ENCODE data around the gene FOSL2. TPM values are rescaled to one million over a fixed set of nuclear protein-coding genes. Genes with fewer than 3 reads are reported as not detected.

FOSL2 gene
- total RNA-seq, 1 donor from 2014 or later = 10.4 TPM

GRCh38 chr2:28445448-28446258 is 53.0 kb downstream of the FOSL2 start:
- Histone ChIP-seq H3K27me3 (ENCODE audit: control insufficient read depth in 3 of 3, insufficient read depth in 3 of 3, low read length in 3 of 3) (no peaks in the 10 kb centered on the region), H3K9me3 (ENCODE audit: control insufficient read depth in 3 of 3, low read length in 3 of 3) (no peaks in the 10 kb centered on the region), H3K4me1 (ENCODE audit: control insufficient read depth in 3 of 3, insufficient read depth in 3 of 3, low read length in 3 of 3) (peaks cover 2 to 9% (median 6%) of the 10 kb centered on the region in 3 donors), H3K36me3 (ENCODE audit: control insufficient read depth in 3 of 3, insufficient read depth in 3 of 3, low read length in 3 of 3) (no peaks in the 10 kb centered on the region), H3K9ac (ENCODE audit: low read depth in 1 of 3, low read length in 3 of 3) (no peak overlapping the region), H3K4me3 (ENCODE audit: low read length in 3 of 3) (no peak overlapping the region), H3K27ac (ENCODE audit: low read depth, low read length) (no peak overlapping the region)

- Histone ChIP-seq H3K27me3 (ENCODE audit: control insufficient read depth in 3 of 3, insufficient read depth in 3 of 3, low read length in 3 of 3) (no peaks in the 10 kb centered on the region), H3K9ac (ENCODE audit: low read depth in 1 of 3, low read length in 3 of 3) (no peak overlapping the region), H3K4me1 (ENCODE audit: control insufficient read depth in 3 of 3, insufficient read depth in 3 of 3, low read length in 3 of 3) (peaks cover 2 to 9% (median 6%) of the 10 kb centered on the region in 3 donors), H3K27ac (ENCODE audit: low read depth, low read length) (no peak overlapping the region), H3K4me3 (ENCODE audit: low read length in 3 of 3) (no peak overlapping the region), H3K9me3 (ENCODE audit: control insufficient read depth in 3 of 3, low read length in 3 of 3) (no peaks in the 10 kb centered on the region), H3K36me3 (ENCODE audit: control insufficient read depth in 3 of 3, insufficient read depth in 3 of 3, low read length in 3 of 3) (no peaks in the 10 kb centered on the region)
These were observed 53.9 kb downstream of the FOSL2 start for GRCh38 chr2:28446531-28446930.

GRCh38 chr2:28447086-28447485 is 54.4 kb downstream of the FOSL2 start:
- no peak overlapping the region for H3K9ac ChIP-seq (ENCODE audit: low read depth in 1 of 3, low read length in 3 of 3)
- no peak overlapping the region for H3K4me3 ChIP-seq (ENCODE audit: low read length in 3 of 3)
- no peak overlapping the region for H3K27ac ChIP-seq (ENCODE audit: low read depth, low read length)
- H3K4me1 ChIP-seq (ENCODE audit: control insufficient read depth in 3 of 3, insufficient read depth in 3 of 3, low read length in 3 of 3) = peaks cover 2 to 9% (median 6%) of the 10 kb centered on the region in 3 donors
- no peaks in the 10 kb centered on the region for H3K36me3 ChIP-seq (ENCODE audit: control insufficient read depth in 3 of 3, insufficient read depth in 3 of 3, low read length in 3 of 3)
- no peaks in the 10 kb centered on the region for H3K9me3 ChIP-seq (ENCODE audit: control insufficient read depth in 3 of 3, low read length in 3 of 3)
- H3K27me3 ChIP-seq (ENCODE audit: control insufficient read depth in 3 of 3, insufficient read depth in 3 of 3, low read length in 3 of 3) = no peaks in the 10 kb centered on the region

- Histone ChIP-seq H3K36me3 (ENCODE audit: control insufficient read depth in 3 of 3, insufficient read depth in 3 of 3, low read length in 3 of 3) (no peaks in the 10 kb centered on the region), H3K27ac (ENCODE audit: low read depth, low read length) (peak overlapping the region; percentile 11), H3K9me3 (ENCODE audit: control insufficient read depth in 3 of 3, low read length in 3 of 3) (no peaks in the 10 kb centered on the region), H3K4me3 (ENCODE audit: low read length in 3 of 3) (no peak overlapping the region), H3K27me3 (ENCODE audit: control insufficient read depth in 3 of 3, insufficient read depth in 3 of 3, low read length in 3 of 3) (no peaks in the 10 kb centered on the region), H3K9ac (ENCODE audit: low read depth in 1 of 3, low read length in 3 of 3) (no peak overlapping the region), H3K4me1 (ENCODE audit: control insufficient read depth in 3 of 3, insufficient read depth in 3 of 3, low read length in 3 of 3) (peaks cover 2 to 9% (median 6%) of the 10 kb centered on the region in 3 donors)
These were observed 55.5 kb downstream of the FOSL2 start for GRCh38 chr2:28447943-28448792.

GRCh38 chr2:28448793-28449100 is 56.1 kb downstream of the FOSL2 start:
- Histone ChIP-seq H3K4me3 (ENCODE audit: low read length in 3 of 3) (no peak overlapping the region), H3K4me1 (ENCODE audit: control insufficient read depth in 3 of 3, insufficient read depth in 3 of 3, low read length in 3 of 3) (peaks cover 2 to 9% (median 6%) of the 10 kb centered on the region in 3 donors), H3K9ac (ENCODE audit: low read depth in 1 of 3, low read length in 3 of 3) (no peak overlapping the region), H3K27me3 (ENCODE audit: control insufficient read depth in 3 of 3, insufficient read depth in 3 of 3, low read length in 3 of 3) (no peaks in the 10 kb centered on the region), H3K9me3 (ENCODE audit: control insufficient read depth in 3 of 3, low read length in 3 of 3) (no peaks in the 10 kb centered on the region), H3K27ac (ENCODE audit: low read depth, low read length) (peak overlapping the region; percentile 11), H3K36me3 (ENCODE audit: control insufficient read depth in 3 of 3, insufficient read depth in 3 of 3, low read length in 3 of 3) (no peaks in the 10 kb centered on the region)

- H3K27me3 ChIP-seq (ENCODE audit: control insufficient read depth in 3 of 3, insufficient read depth in 3 of 3, low read length in 3 of 3) = no peaks in the 10 kb centered on the region
- no peaks in the 10 kb centered on the region for H3K36me3 ChIP-seq (ENCODE audit: control insufficient read depth in 3 of 3, insufficient read depth in 3 of 3, low read length in 3 of 3)
- H3K9ac ChIP-seq (ENCODE audit: low read depth in 1 of 3, low read length in 3 of 3) = no peak overlapping the region
- H3K9me3 ChIP-seq (ENCODE audit: control insufficient read depth in 3 of 3, low read length in 3 of 3) = no peaks in the 10 kb centered on the region
- peaks cover 2 to 9% (median 6%) of the 10 kb centered on the region in 3 donors for H3K4me1 ChIP-seq (ENCODE audit: control insufficient read depth in 3 of 3, insufficient read depth in 3 of 3, low read length in 3 of 3)
- H3K4me3 ChIP-seq (ENCODE audit: low read length in 3 of 3) = no peak overlapping the region
- H3K27ac ChIP-seq (ENCODE audit: low read depth, low read length) = peak overlapping the region; percentile 11
These were observed 56.4 kb downstream of the FOSL2 start for GRCh38 chr2:28449126-28449487.

- Histone ChIP-seq H3K27me3 (ENCODE audit: control insufficient read depth in 3 of 3, insufficient read depth in 3 of 3, low read length in 3 of 3) (no peaks in the 10 kb centered on the region), H3K9me3 (ENCODE audit: control insufficient read depth in 3 of 3, low read length in 3 of 3) (no peaks in the 10 kb centered on the region), H3K36me3 (ENCODE audit: control insufficient read depth in 3 of 3, insufficient read depth in 3 of 3, low read length in 3 of 3) (no peaks in the 10 kb centered on the region), H3K4me3 (ENCODE audit: low read length in 3 of 3) (no peak overlapping the region), H3K27ac (ENCODE audit: low read depth, low read length) (no peak overlapping the region), H3K4me1 (ENCODE audit: control insufficient read depth in 3 of 3, insufficient read depth in 3 of 3, low read length in 3 of 3) (peaks cover 2 to 9% (median 6%) of the 10 kb centered on the region in 3 donors), H3K9ac (ENCODE audit: low read depth in 1 of 3, low read length in 3 of 3) (no peak overlapping the region)
These were observed 57.1 kb downstream of the FOSL2 start for GRCh38 chr2:28449488-28450395.

GRCh38 chr2:28450901-28451565 is 58.4 kb downstream of the FOSL2 start:
- H3K9me3 ChIP-seq (ENCODE audit: control insufficient read depth in 3 of 3, low read length in 3 of 3) = no peaks in the 10 kb centered on the region

GRCh38 chr2:28451793-28452533 is 59.3 kb downstream of the FOSL2 start:
- Histone ChIP-seq H3K27ac (ENCODE audit: low read depth, low read length) (no peak overlapping the region), H3K36me3 (ENCODE audit: control insufficient read depth in 3 of 3, insufficient read depth in 3 of 3, low read length in 3 of 3) (no peaks in the 10 kb centered on the region), H3K9ac (ENCODE audit: low read depth in 1 of 3, low read length in 3 of 3) (peak overlapping the region in 1 of 3 donors; percentile 25), H3K9me3 (ENCODE audit: control insufficient read depth in 3 of 3, low read length in 3 of 3) (no peaks in the 10 kb centered on the region), H3K4me1 (ENCODE audit: control insufficient read depth in 3 of 3, insufficient read depth in 3 of 3, low read length in 3 of 3) (peaks cover 2 to 9% (median 6%) of the 10 kb centered on the region in 3 donors), H3K4me3 (ENCODE audit: low read length in 3 of 3) (no peak overlapping the region), H3K27me3 (ENCODE audit: control insufficient read depth in 3 of 3, insufficient read depth in 3 of 3, low read length in 3 of 3) (no peaks in the 10 kb centered on the region)

More at GRCh38 chr2:28450901-28451565, 58.4 kb downstream of the FOSL2 start:
- H3K4me3 ChIP-seq (ENCODE audit: low read length in 3 of 3) = no peak overlapping the region
- no peak overlapping the region for H3K9ac ChIP-seq (ENCODE audit: low read depth in 1 of 3, low read length in 3 of 3)
- H3K27me3 ChIP-seq (ENCODE audit: control insufficient read depth in 3 of 3, insufficient read depth in 3 of 3, low read length in 3 of 3) = no peaks in the 10 kb centered on the region
- no peaks in the 10 kb centered on the region for H3K36me3 ChIP-seq (ENCODE audit: control insufficient read depth in 3 of 3, insufficient read depth in 3 of 3, low read length in 3 of 3)
- H3K27ac ChIP-seq (ENCODE audit: low read depth, low read length) = no peak overlapping the region
- H3K4me1 ChIP-seq (ENCODE audit: control insufficient read depth in 3 of 3, insufficient read depth in 3 of 3, low read length in 3 of 3) = peaks cover 2 to 9% (median 6%) of the 10 kb centered on the region in 3 donors
